HCT116 (cell line): Measurements from ENCODE around the gene EEF1AKMT2. TPM values are rescaled to one million over a fixed set of nuclear protein-coding genes. Genes with fewer than 3 reads are reported as not detected.

Source experiments
- ATAC-seq: fragments of 200-7000 bp; cut with Tn5 transposase; 2 replicates; pipeline ENCODE4 v1.9.1; 2020; ENCODE audit warnings: mild to moderate bottlenecking, moderate library complexity
- BruUV-seq: library from RNA; stranded (reverse); fragments of 400-500 nt; replicated peaks from 2 replicates; lab custom pipeline; 2021; lab: Mats Ljungman, UMichigan
- CTCF ChIA-PET: fragments of 300-600 bp; sonication (Branson Sonifier 250); formaldehyde crosslinking; loops from one replicate; lab custom pipeline; 2021; ENCODE audit warnings: antibody characterized with exemption; lab: Charles Lee
- POLR2A ChIA-PET: fragments of 300-600, 350-600 bp; sonication (Branson Sonifier 250); formaldehyde crosslinking; loops from one replicate; lab custom pipeline; 2021; ENCODE audit warnings: antibody characterized with exemption; lab: Charles Lee
- RAD21 ChIA-PET, 2 experiments: fragments of 300-600 bp; sonication (Branson Sonifier 250); formaldehyde crosslinking; loops; one replicate each; lab custom pipeline; 2023; ENCODE audit warnings: low total read pairs in 2 of 2; ENCODE audit not compliant: uncharacterized antibody in 2 of 2, unreplicated experiment in 2 of 2, low non-redundant PET in 1 of 2; lab: Charles Lee
- DNase-seq: peaks from one replicate; pipeline ENCODE4 v3.0.0-alpha.2; 2010; ENCODE audit warnings: low read depth, low spot score
- H2AFZ ChIP-seq: fragments of 200-600 bp; shearing (Covaris generic), sonication (generic); 2 replicates; pipeline ENCODE4 v1.6.1; 2017; ENCODE audit warnings: low read depth, mixed run types, mixed read lengths, antibody characterized with exemption, low read length; ENCODE audit not compliant: poor library complexity, severe bottlenecking
- H3K27ac ChIP-seq: 2 replicates; pipeline ENCODE4 v1.5.1; 2012; ENCODE audit warnings: low read depth, low read length
- H3K27me3 ChIP-seq: fragments of 200-600 bp; sonication (generic); 2 replicates; pipeline ENCODE4 v1.6.1; 2016; ENCODE audit warnings: mixed run types, low read length, mixed read lengths; ENCODE audit not compliant: insufficient read depth
- H3K36me3 ChIP-seq, 2 experiments: fragments of 200-500 bp in 1 of 2; fragments of 200-600 bp in 1 of 2; sonication (Bioruptor generic) in 1 of 2; sonication (generic) in 1 of 2; 2 replicates each; pipeline versions ENCODE4 v1.5.1 to v1.6.1; 2014 to 2016; ENCODE audit warnings: low read length in 2 of 2, inconsistent platforms in 1 of 2, mixed read lengths in 1 of 2, mixed run types in 1 of 2; ENCODE audit not compliant: insufficient read depth in 2 of 2, control insufficient read depth in 1 of 2
- H3K4me1 ChIP-seq, 2 experiments: fragments of 200-600 bp in 1 of 2; sonication (generic) in 1 of 2; 2 replicates each; pipeline versions ENCODE4 v1.5.1 to v1.6.1; 2012 to 2017; ENCODE audit warnings: low read length in 2 of 2, inconsistent platforms in 1 of 2, mild to moderate bottlenecking in 1 of 2, mixed read lengths in 1 of 2, mixed run types in 1 of 2, moderate library complexity in 1 of 2; ENCODE audit not compliant: insufficient read depth in 2 of 2, control insufficient read depth in 1 of 2
- H3K4me2 ChIP-seq: fragments of 200-600 bp; sonication (generic); 2 replicates; pipeline ENCODE4 v1.6.1; 2017; ENCODE audit warnings: mixed run types, low read length, mixed read lengths
- H3K4me3 ChIP-seq, 2 experiments: fragments of 200-600 bp in 1 of 2; sonication (generic) in 1 of 2; replicated peaks in 1 of 2; 2 replicates each; pipeline ENCODE4 v1.5.1; 2011 to 2016; ENCODE audit warnings: low read length in 2 of 2, control low read depth in 1 of 2, low read depth in 1 of 2, mild to moderate bottlenecking in 1 of 2, mixed read lengths in 1 of 2, mixed run types in 1 of 2
- H3K79me2 ChIP-seq: fragments of 200-600 bp; sonication (generic); 2 replicates; pipeline ENCODE4 v1.6.1; 2017; ENCODE audit warnings: mild to moderate bottlenecking, mixed run types, low read length, moderate library complexity, mixed read lengths; ENCODE audit not compliant: insufficient read depth
- H3K9ac ChIP-seq: fragments of 200-600 bp; sonication (generic); 2 replicates; pipeline ENCODE4 v1.6.1; 2016; ENCODE audit warnings: low read length, mixed read lengths
- H3K9me2 ChIP-seq: fragments of 200-600 bp; sonication (generic), shearing (Covaris generic); 2 replicates; pipeline ENCODE4 v1.6.1; 2017; ENCODE audit warnings: mixed run types, mild to moderate bottlenecking, moderate library complexity; ENCODE audit not compliant: insufficient read depth
- H3K9me3 ChIP-seq, 2 experiments: fragments of 200-500 bp in 1 of 2; fragments of 200-600 bp in 1 of 2; sonication (Bioruptor generic) in 1 of 2; sonication (generic) in 1 of 2; 2 replicates each; pipeline ENCODE4 v1.6.1; 2014 to 2017; ENCODE audit warnings: low read length in 2 of 2, mixed read lengths in 2 of 2, inconsistent platforms in 1 of 2, low read depth in 1 of 2, mild to moderate bottlenecking in 1 of 2, mixed run types in 1 of 2, moderate library complexity in 1 of 2; ENCODE audit not compliant: control insufficient read depth in 1 of 2, insufficient read depth in 1 of 2
- H4K20me1 ChIP-seq: fragments of 200-600 bp; sonication (generic), shearing (Covaris generic); 2 replicates; pipeline ENCODE4 v1.6.1; 2017; ENCODE audit warnings: mixed run types, mild to moderate bottlenecking, moderate library complexity; ENCODE audit not compliant: insufficient read depth
- CEBPB ChIP-seq: IDR thresholded peaks from 2 replicates; pipeline ENCODE4 v1.6.1; 2012; ENCODE audit warnings: low read depth
- CTCF ChIP-seq, 3 experiments: fragments of 200-600 bp in 1 of 3; sonication (generic) in 1 of 3; IDR thresholded peaks in 2 of 3; conservative IDR thresholded peaks in 1 of 3; 2 replicates each; pipeline ENCODE4 v1.5.1; 2012 to 2017; ENCODE audit warnings: low read depth in 2 of 3, low read length in 2 of 3, antibody characterized with exemption in 1 of 3, borderline replicate concordance in 1 of 3, control low read depth in 1 of 3, mild to moderate bottlenecking in 1 of 3, mixed read lengths in 1 of 3, mixed run types in 1 of 3, moderate library complexity in 1 of 3; ENCODE audit not compliant: insufficient read depth in 1 of 3
- EGR1 ChIP-seq: IDR thresholded peaks from 2 replicates; pipeline ENCODE4 v1.6.1; 2012; ENCODE audit warnings: low read depth
- EZH2phosphoT487 ChIP-seq: fragments of 200-600 bp; IDR thresholded peaks from 2 replicates; pipeline ENCODE4 v1.6.1; 2018; ENCODE audit warnings: antibody characterized with exemption, borderline replicate concordance
- JUND ChIP-seq: IDR thresholded peaks from 2 replicates; pipeline ENCODE4 v1.6.1; 2012
- POLR2A ChIP-seq: IDR thresholded peaks from 2 replicates; pipeline ENCODE4 v1.7.0; 2011; ENCODE audit warnings: borderline replicate concordance; ENCODE audit not compliant: insufficient read depth, insufficient read length; ENCODE audit errors: extremely low read depth
- POLR2AphosphoS5 ChIP-seq: IDR thresholded peaks from 2 replicates; pipeline ENCODE4 v1.6.1; 2011; ENCODE audit warnings: mild to moderate bottlenecking, low read depth, low read length, moderate library complexity
- RAD21 ChIP-seq: IDR thresholded peaks from 2 replicates; pipeline ENCODE4 v1.6.1; 2012; ENCODE audit warnings: low read depth, mild to moderate bottlenecking
- REST ChIP-seq: IDR thresholded peaks from 2 replicates; pipeline ENCODE4 v1.6.1; 2012; ENCODE audit warnings: low read depth
- SRF ChIP-seq: IDR thresholded peaks from 2 replicates; pipeline ENCODE4 v1.6.1; 2012; ENCODE audit warnings: low read depth
- YY1 ChIP-seq: IDR thresholded peaks from 2 replicates; pipeline ENCODE4 v1.6.1; 2011; ENCODE audit warnings: low read length, low read depth, moderate library complexity, mild to moderate bottlenecking; ENCODE audit not compliant: insufficient replicate concordance; ENCODE audit errors: extremely low read depth
- ZFX ChIP-seq: fragments of 450-650 bp; IDR thresholded peaks from 2 replicates; pipeline ENCODE4 v1.6.1; 2017
- intact Hi-C: fragments of 100-400 bp; cut with micrococcal nuclease; formaldehyde crosslinking; loops from 2 replicates; pipeline ENCODE4 v1.10.0; 2022
- total RNA-seq: library from RNA; stranded (reverse); gene quantifications from one replicate; pipeline ENCODE4 v1.2.1, GENCODE V29; 2021; ENCODE audit not compliant: unreplicated experiment

Gene EEF1AKMT2
- total RNA-seq, 1 experiment from 2014 or later = 39.6 TPM

DNA sequence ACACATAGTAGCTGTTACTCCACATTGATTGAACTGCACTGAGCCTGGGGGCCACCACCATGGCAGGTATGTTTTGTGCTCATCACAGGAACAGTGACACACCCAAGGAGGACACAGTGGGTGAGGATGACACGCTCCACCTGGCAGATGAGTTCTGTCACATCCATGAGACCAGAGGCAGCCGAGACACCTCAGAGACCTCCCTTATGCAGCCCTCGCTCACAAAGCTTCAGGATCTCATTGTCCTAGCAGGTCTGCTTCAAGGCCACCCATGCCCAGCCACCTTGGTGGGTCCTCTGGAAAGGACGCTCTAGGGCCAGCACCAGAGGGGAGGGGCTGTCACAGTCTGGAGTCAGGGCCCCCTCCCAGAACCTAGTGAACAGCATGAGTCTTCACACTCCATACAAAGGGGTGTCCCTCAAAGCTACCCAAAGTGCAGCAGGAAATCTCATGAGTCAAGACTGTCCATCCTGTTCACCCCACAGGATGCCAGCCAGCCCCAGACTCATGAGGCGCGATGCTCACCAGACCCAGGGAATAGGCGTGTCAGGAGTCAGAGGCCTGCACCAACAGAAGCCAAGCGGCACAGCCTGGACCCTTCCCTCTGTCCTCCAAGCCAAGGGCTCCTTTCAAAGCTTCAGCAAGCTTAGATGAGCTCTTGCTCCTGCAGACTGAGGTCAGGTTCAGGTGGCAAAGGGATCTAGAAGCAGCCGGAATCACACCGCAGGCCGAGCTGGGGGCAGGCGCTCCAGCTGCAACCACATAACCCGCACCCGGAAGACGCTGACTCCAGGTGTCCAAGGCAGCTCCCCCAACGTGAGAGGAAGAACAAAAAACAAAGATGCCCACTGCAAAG lies 57.1 kb downstream of the EEF1AKMT2 start:
- H3K4me3 ChIP-seq = no peak overlapping the region
- ChIA-PET RAD21 (interaction anchor here in 1 of 2 experiments (0.6 kb wide), 1 partner anchor 316 kb away, joined by 4 read pairs; the partner anchor contains the start of gene OAT), POLR2A (no interaction called here), CTCF (interaction anchor here (1.5 kb wide), 1 partner anchor 8 kb away, joined by 3 read pairs; no protein-coding TSS in a partner anchor)
- H3K36me3 ChIP-seq = no peaks in the 10 kb centered on the region
- no peak for TF ChIP-seq EGR1
- ATAC-seq (no peak), DNase-seq (no peak)
- no TSS peak for BruUV-seq
- peaks cover 9 to 16% of the 10 kb centered on the region in 2 experiments; a peak in 3 of 4 replicates for H3K4me1 ChIP-seq
- H3K79me2 ChIP-seq = peaks cover 14% of the 10 kb centered on the region; the same call in 1 of the 2 replicates
- no peak overlapping the region for H3K9ac ChIP-seq
- no peaks in the 10 kb centered on the region for H4K20me1 ChIP-seq
- H2AFZ ChIP-seq = no peak overlapping the region
- no peak overlapping the region for H3K27ac ChIP-seq
- no peaks in the 10 kb centered on the region for H3K9me3 ChIP-seq
- intact Hi-C loops = no loop called here
- H3K9me2 ChIP-seq = no peaks in the 10 kb centered on the region
- no peaks in the 10 kb centered on the region for H3K27me3 ChIP-seq
- no peak overlapping the region for H3K4me2 ChIP-seq

DNA sequence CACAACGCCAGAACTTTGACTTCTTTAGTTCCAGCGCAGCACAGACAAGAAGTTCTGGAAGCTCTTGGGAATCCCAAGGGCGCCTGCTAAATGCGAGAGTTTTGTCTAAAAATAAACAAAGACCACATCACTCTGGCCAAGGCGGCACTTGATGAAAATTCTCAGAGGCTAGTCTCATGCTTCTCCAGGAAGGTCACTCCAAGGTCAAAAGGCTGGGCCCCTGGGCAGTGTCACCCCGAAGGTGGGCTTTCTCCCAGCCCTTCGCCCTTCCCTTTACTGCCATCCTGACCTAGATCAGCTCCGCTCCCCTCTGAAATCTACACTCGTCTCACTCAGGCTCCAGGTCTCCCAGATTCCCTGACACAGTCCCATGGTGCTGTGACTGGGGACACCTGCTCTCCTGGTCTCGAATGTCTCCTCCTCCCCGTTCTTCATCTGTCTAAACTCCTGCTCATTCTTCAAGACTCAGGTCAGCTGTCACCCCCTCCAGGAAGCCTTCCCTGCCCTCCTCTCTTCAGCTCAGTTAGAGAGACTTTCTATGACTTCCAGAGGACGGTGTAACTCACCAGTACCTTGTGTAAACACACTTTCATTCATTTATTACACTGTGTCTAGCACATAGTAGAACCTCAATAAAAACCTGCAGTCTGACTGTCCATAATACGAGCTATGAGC lies 58.0 kb downstream of the EEF1AKMT2 start:
- Histone ChIP-seq H3K27ac (no peak overlapping the region), H2AFZ (no peak overlapping the region), H3K4me1 (peaks cover 9 to 16% of the 10 kb centered on the region in 2 experiments; a peak in 3 of 4 replicates), H3K9me2 (no peaks in the 10 kb centered on the region), H3K9ac (no peak overlapping the region), H3K27me3 (no peaks in the 10 kb centered on the region), H3K4me2 (no peak overlapping the region), H3K36me3 (no peaks in the 10 kb centered on the region), H3K4me3 (no peak overlapping the region), H4K20me1 (no peaks in the 10 kb centered on the region), H3K79me2 (0 out of 2 replicates have a peak, but pooled peaks cover 6% of the 10 kb centered on the region), H3K9me3 (no peaks in the 10 kb centered on the region)
- ChIA-PET RAD21 (interaction anchor here in 1 of 2 experiments (0.6 kb wide), 1 partner anchor 315 kb away, joined by 4 read pairs; the partner anchor contains the start of gene OAT), CTCF (interaction anchor here (1.5 kb wide), 2 partner anchors 7 to 9 kb away, joined by 3 to 6 read pairs; no protein-coding TSS in a partner anchor), POLR2A (no interaction called here)
- ATAC-seq (no peak), DNase-seq (no peak)
- no TSS peak for BruUV-seq
- intact Hi-C loops = no loop called here
- TF ChIP-seq ZFX (no peak), CEBPB (no peak), SRF (no peak), JUND (no peak), POLR2AphosphoS5 (no peak), EZH2phosphoT487 (no peak), RAD21 (no peak), POLR2A (no peak), YY1 (no peak), CTCF (IDR thresholded peaks at IDR 0.05 in 2 of 3, conservative IDR thresholded peaks at IDR 0.05 in 1 of 3; ENCODE audit: borderline replicate concordance in 1 of 3, insufficient read depth in 1 of 3, low read depth in 2 of 3, low read length in 2 of 3) (no peak), REST (no peak)
